ENCODE data around the gene OR51A7.

OR51A7 gene

DNA sequence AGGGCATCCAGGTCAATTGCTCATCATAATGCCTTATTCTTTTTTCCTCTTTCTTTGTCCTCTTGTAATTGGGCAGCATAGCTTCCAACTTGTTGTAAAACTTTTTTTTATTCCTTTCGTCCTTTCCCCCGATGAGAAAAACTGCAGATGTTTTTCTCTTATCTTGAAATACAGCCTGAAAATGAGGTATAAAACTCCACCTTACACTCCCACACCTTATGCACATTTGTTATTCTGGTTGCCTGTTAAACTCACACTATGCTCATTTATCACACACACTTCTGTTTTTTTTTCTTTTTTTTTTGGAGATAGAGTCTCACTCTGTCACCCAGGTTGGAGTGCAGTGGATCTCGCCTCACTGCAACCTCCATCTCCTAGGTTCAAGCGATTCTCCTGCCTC, 53.8 kb downstream of the OR51A7 start:
- no peak for DNase-seq
